OCI-LY3 (cell line): Measurements from ENCODE around the gene RAD50.
"Not testable (repeated sequence)": the region's sequence is repeated elsewhere in the genome, so short reads cannot be mapped to it uniquely, and the experiment has no call there.

Experiments
- CTCF ChIP-seq: fragments of 200-600, 300-600 bp; sonication (generic); IDR thresholded peaks from 2 replicates; pipeline ENCODE4 v1.5.1; 2014; ENCODE audit warnings: antibody characterized with exemption, low read length, low read depth
- EZH2phosphoT487 ChIP-seq: fragments of 200-600 bp; shearing (Covaris generic); IDR thresholded peaks from 2 replicates; pipeline ENCODE4 v1.6.1; 2018; ENCODE audit warnings: antibody characterized with exemption, mixed run types, low read depth

GRCh38 chr5:132633587-132633986, 76.8 kb downstream of the RAD50 start:
- not testable (repeated sequence) for TF ChIP-seq CTCF, EZH2phosphoT487
